ENCODE measurements around the gene SORCS2. TPM values are rescaled to one million over a fixed set of nuclear protein-coding genes. Genes with fewer than 3 reads are reported as not detected.

Gene SORCS2
- total and polyA plus RNA-seq, 2 of the 8 experiments (the other 6 are each of a cell fraction or from before 2014, with no cell fraction given) = 0.36 to 1.8 TPM

GRCh38 chr4:7535094-7535493 lies 342.8 kb downstream of the SORCS2 start (continued):
- TF ChIP-seq RXRA (IDR thresholded peaks at IDR 0.05; ENCODE audit: insufficient read depth, low read depth, low read length) (no peak), EGR1 (IDR thresholded peaks at IDR 0.05; ENCODE audit: borderline replicate concordance, low read depth, low read length) (no peak), TCF12 (IDR thresholded peaks at IDR 0.05; ENCODE audit: low read depth, low read length) (no peak)
